ENCODE results near the gene DUS1L. TPM values are rescaled to one million over a fixed set of nuclear protein-coding genes. Genes with fewer than 3 reads are reported as not detected.

DUS1L gene
- total and polyA plus RNA-seq, 9 donors: 15.0 to 72.4 (median 62.5) TPM

DNA sequence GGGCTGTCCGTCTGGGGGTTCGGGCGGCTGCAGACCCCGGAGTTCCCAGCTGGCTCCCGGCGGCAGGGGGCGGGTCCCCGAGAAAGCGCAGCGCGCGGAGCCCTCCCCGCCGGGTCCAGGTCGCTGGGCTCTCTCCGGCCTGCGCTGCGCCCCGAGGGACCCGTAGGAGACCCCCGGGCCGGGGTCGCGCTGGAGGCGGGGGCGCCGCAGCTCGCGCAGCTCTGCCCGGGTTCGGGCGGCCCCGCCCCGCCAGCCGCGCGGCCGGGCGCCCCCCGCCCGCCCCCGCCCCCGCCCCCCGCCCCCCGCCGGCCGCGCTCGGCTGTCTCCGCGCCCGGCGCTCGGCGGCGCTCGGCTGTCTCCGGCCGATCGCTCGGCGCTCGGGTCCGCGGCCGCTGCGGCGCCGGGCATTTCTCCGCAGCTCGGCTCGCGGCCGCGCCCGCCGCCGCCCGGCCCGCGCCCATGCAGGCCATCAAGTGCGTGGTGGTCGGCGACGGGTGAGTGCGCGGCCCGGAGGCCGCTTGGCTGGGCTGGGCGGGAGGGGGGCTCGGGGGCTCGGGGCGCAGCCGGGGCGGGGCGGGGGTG is 34.2 kb downstream of the DUS1L start, which contains the start of gene RAC3:
Gene RAC3, plus strand, starts transcription at position 376 of the 582 bp plus-strand sequence. Its CDS starts 84 bp downstream, at position 460.
- TF ChIP-seq, protein P1, sequence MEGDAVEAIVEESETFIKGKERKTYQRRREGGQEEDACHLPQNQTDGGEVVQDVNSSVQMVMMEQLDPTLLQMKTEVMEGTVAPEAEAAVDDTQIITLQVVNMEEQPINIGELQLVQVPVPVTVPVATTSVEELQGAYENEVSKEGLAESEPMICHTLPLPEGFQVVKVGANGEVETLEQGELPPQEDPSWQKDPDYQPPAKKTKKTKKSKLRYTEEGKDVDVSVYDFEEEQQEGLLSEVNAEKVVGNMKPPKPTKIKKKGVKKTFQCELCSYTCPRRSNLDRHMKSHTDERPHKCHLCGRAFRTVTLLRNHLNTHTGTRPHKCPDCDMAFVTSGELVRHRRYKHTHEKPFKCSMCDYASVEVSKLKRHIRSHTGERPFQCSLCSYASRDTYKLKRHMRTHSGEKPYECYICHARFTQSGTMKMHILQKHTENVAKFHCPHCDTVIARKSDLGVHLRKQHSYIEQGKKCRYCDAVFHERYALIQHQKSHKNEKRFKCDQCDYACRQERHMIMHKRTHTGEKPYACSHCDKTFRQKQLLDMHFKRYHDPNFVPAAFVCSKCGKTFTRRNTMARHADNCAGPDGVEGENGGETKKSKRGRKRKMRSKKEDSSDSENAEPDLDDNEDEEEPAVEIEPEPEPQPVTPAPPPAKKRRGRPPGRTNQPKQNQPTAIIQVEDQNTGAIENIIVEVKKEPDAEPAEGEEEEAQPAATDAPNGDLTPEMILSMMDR (IDR thresholded peaks at IDR 0.05): no peak
- TF ChIP-seq EP300 (IDR thresholded peaks at IDR 0.05) (no peak), POLR2A (IDR thresholded peaks at IDR 0.05) (no peak)
- Histone ChIP-seq H3K36me3 (no peaks in the 10 kb centered on the region), H3K9me3 (no peaks in the 10 kb centered on the region), H3K27ac (peak within 1 kb of the TSS in 1 of 2 donors; percentile 23), H3K4me3 (peak within 1 kb of the TSS; percentile 45), H3K27me3 (no peaks in the 10 kb centered on the region), H3K4me1 (ENCODE audit: insufficient read depth) (peaks cover 7% of the 10 kb centered on the region)
- no peak for DNase-seq
- intact Hi-C loops (cut with DNase I): loop anchor here (2.0 to 5.0 kb wide), 4 partner anchors 121 to 126 kb away; no protein-coding TSS in a partner anchor
- 0% methylated on average over 20 to 93 of the region's 96 CpGs; no CpG with 5 or more reads in 1 of the 3 donors for WGBS, 3 donors

DNA sequence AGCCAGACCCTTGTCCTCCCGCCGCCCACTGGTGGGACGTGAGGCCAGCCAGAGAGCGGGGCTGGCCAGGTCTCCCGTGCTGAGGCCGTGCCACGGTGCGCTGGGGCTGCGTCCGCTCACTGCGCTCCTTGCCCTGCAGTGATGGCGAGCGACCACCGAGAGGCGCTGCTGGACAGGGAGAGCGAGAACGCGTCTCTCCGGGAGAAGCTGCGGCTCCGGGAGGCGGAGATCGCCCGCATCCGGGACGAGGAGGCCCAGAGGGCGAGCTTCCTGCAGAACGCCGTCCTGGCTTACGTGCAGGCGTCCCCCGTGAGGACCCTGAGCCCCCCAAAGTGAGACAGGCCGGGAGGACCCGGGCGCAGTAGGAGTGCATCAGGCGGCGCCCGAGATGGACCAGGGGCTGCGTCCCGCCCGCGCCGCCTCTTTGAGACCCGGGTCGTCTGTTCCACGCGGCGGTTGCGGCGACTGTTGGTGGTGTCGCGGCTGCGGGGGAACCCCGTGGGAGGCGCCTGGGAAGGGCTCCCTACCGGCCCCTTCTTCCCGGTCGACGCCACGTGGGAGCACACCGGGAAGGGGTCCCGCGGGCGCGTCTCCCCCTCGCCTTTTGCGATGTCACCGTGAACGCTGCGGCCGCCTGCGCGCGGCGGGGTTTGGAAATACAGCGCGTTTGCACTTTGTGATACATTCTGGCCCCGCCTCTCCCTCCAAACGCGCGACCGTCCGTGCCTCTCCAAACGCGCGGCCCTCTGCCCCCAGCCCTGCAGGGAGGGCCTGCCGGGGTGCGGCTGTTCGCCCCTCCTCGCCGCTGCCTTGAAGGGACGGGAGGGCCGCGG is 34.9 kb downstream of the DUS1L start:
- peak overlapping the region in 1 of 2 donors; percentile 23 for H3K27ac ChIP-seq
- DNase-seq: peak; percentile 77 to 90 (median 85)
- 1 to 2% (median 1%) methylated on average over 43 to 94 of the region's 94 CpGs for WGBS, 3 donors

DNA sequence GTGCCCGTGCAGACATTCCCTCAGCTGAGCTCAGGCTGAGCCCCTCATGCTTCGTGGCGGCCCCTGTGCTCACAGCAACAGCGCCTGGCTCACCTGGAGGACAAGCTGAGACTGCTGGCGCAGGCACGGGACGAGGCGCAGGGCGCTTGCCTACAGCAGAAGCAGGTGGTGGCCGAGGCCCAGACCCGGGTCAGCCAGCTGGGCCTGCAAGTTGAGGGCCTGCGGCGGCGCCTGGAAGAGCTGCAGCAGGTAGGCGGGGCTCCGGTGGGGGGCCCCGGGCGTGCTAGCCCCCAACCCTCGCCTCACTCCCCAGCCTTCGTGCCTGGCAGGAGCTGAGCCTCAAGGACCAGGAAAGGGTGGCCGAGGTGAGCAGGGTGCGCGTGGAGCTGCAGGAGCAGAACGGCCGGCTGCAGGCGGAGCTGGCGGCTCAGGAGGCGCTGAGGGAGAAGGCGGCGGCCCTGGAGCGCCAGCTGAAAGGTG is 35.6 kb downstream of the DUS1L start:
- intact Hi-C loops (cut with DNase I): loop anchor here (2.0 to 10.0 kb wide), 5 partner anchors 122 to 295 kb away; no protein-coding TSS in a partner anchor
- Histone ChIP-seq H3K4me1 (ENCODE audit: insufficient read depth) (peaks cover 3% of the 10 kb centered on the region), H3K36me3 (no peaks in the 10 kb centered on the region), H3K9me3 (no peaks in the 10 kb centered on the region), H3K27me3 (no peaks in the 10 kb centered on the region), H3K4me3 (no peak overlapping the region), H3K27ac (no peak overlapping the region)
- WGBS, 3 donors: 56 to 65% (median 62%) methylated on average over 30 to 31 of the region's 31 CpGs
- TF ChIP-seq, protein P1 (IDR thresholded peaks at IDR 0.05): no peak
- no peak for TF ChIP-seq EP300 (IDR thresholded peaks at IDR 0.05)
- TF ChIP-seq POLR2A (IDR thresholded peaks at IDR 0.05): no peak
- no peak for DNase-seq

More for the DNA sequence above, 34.9 kb downstream of the DUS1L start:
- H3K4me1 ChIP-seq (ENCODE audit: insufficient read depth): peaks cover 3% of the 10 kb centered on the region
- peak overlapping the region; percentile 45 for H3K4me3 ChIP-seq
- no peak for TF ChIP-seq EP300 (IDR thresholded peaks at IDR 0.05)
- TF ChIP-seq, protein P1 (IDR thresholded peaks at IDR 0.05): peak; percentile 86 to 97 (median 96)
- TF ChIP-seq POLR2A (IDR thresholded peaks at IDR 0.05): no peak
- no peaks in the 10 kb centered on the region for H3K27me3 ChIP-seq
- intact Hi-C loops (cut with DNase I): loop anchor here (2.0 to 5.0 kb wide), 4 partner anchors 122 to 127 kb away; no protein-coding TSS in a partner anchor
- H3K36me3 ChIP-seq: no peaks in the 10 kb centered on the region
- no peaks in the 10 kb centered on the region for H3K9me3 ChIP-seq

DNA sequence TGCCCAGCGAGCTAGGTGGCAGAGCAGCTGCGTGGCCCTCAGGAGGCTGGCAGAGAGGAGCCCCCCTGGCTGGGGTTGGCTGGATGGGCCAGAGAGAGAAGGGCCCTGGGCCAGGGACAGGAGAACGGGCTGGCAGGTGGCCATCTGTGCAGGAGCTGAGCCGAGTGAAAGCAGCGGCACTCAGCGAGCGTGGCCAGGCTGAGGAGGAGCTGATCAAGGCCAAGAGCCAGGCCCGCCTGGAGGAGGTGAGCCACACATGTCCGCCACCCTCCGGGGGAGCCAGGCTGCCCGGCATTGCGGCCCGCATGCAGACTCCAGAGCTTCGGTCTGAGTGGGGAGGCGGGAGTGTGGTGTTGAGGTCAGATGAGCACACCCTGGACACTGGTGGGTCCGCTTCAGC is 36.2 kb downstream of the DUS1L start:
- no peaks in the 10 kb centered on the region for H3K36me3 ChIP-seq
- TF ChIP-seq POLR2A (IDR thresholded peaks at IDR 0.05) (no peak), EP300 (IDR thresholded peaks at IDR 0.05) (no peak)
- TF ChIP-seq, protein P1 (IDR thresholded peaks at IDR 0.05): no peak
- H3K27me3 ChIP-seq: no peaks in the 10 kb centered on the region
- H3K9me3 ChIP-seq: no peaks in the 10 kb centered on the region
- WGBS, 3 donors: 85 to 91% (median 89%) methylated on average over 16 of the region's 16 CpGs
- DNase-seq: no peak
- intact Hi-C loops (cut with DNase I): loop anchor here in 1 of 4 donors (10.0 kb wide), 1 partner anchor 295 kb away; no protein-coding TSS in a partner anchor
- no peak overlapping the region for H3K4me3 ChIP-seq
- peaks cover 3% of the 10 kb centered on the region for H3K4me1 ChIP-seq (ENCODE audit: insufficient read depth)
- H3K27ac ChIP-seq: no peak overlapping the region
